ENCODE measurements around the gene GRID2. TPM values are rescaled to one million over a fixed set of nuclear protein-coding genes. Genes with fewer than 3 reads are reported as not detected.
A peak's percentile ranks its signal among the peaks of the same experiment; 100 is the strongest.

GRID2 gene
- total RNA-seq, 1 experiment from 2014 or later = not detected

- Mint-ChIP-seq H3K4me3 (ENCODE audit: unreplicated experiment) (no peak overlapping the region), H3K9me3 (ENCODE audit: unreplicated experiment) (no peaks in the 10 kb centered on the region), H3K4me1 (ENCODE audit: low read depth, unreplicated experiment) (no peaks in the 10 kb centered on the region), H3K27me3 (ENCODE audit: insufficient read depth, unreplicated experiment) (no peaks in the 10 kb centered on the region), H3K27ac (ENCODE audit: unreplicated experiment) (no peak overlapping the region), H3K36me3 (ENCODE audit: insufficient read depth, unreplicated experiment) (no peaks in the 10 kb centered on the region)
- no peak for DNase-seq
- POLR2A ChIA-PET = no interaction called here
- BruUV-seq (replicated peaks) = no TSS peak
- CTCF ChIA-PET = no interaction called here
- Histone ChIP-seq H3K27me3 (replicated peaks; ENCODE audit: control insufficient read depth, insufficient read depth, low read length) (no peaks in the 10 kb centered on the region), H3K36me3 (ENCODE audit: control insufficient read depth, insufficient read depth, low read length) (no peaks in the 10 kb centered on the region), H3K4me3 (ENCODE audit: low read depth, low read length) (no peak overlapping the region), H3K4me1 (no peaks in the 10 kb centered on the region), H3K9me3 (no peaks in the 10 kb centered on the region)
- intact Hi-C loops (cut with micrococcal nuclease; ENCODE audit: unreplicated experiment) = no loop called here
- TF ChIP-seq, protein P1, sequence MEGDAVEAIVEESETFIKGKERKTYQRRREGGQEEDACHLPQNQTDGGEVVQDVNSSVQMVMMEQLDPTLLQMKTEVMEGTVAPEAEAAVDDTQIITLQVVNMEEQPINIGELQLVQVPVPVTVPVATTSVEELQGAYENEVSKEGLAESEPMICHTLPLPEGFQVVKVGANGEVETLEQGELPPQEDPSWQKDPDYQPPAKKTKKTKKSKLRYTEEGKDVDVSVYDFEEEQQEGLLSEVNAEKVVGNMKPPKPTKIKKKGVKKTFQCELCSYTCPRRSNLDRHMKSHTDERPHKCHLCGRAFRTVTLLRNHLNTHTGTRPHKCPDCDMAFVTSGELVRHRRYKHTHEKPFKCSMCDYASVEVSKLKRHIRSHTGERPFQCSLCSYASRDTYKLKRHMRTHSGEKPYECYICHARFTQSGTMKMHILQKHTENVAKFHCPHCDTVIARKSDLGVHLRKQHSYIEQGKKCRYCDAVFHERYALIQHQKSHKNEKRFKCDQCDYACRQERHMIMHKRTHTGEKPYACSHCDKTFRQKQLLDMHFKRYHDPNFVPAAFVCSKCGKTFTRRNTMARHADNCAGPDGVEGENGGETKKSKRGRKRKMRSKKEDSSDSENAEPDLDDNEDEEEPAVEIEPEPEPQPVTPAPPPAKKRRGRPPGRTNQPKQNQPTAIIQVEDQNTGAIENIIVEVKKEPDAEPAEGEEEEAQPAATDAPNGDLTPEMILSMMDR (IDR thresholded peaks at IDR 0.05; ENCODE audit: insufficient read depth in 1 of 2, low read depth in 1 of 2, low read length in 1 of 2, severe bottlenecking in 1 of 2, unreplicated experiment in 1 of 2) = no peak
Observed at GRCh38 chr4:93086356-93086755, 782.6 kb downstream of the GRID2 start.

DNA sequence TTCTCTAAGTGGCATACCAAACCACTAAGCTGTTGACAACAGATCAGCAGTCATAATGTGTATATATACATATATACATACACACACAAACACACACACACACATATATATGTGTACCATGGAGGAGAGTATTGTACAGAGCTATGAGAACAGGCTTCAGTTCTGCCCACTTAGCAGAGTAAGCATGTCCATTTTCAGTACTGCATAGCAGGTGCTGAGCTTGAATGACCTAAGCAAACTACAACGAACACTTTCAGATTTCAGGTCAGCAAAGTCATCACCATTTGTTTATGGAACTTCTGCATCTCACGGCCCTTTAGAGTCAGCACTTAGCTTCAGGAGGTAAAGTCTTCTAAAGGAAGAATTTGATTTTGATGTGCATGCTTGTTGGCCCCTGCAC lies 789.0 kb downstream of the GRID2 start:
- DNase-seq = no peak
- Histone ChIP-seq H3K9me3 (no peaks in the 10 kb centered on the region), H3K36me3 (ENCODE audit: control insufficient read depth, insufficient read depth, low read length) (no peaks in the 10 kb centered on the region), H3K4me3 (ENCODE audit: low read depth, low read length) (no peak overlapping the region), H3K4me1 (no peaks in the 10 kb centered on the region), H3K27me3 (replicated peaks; ENCODE audit: control insufficient read depth, insufficient read depth, low read length) (no peaks in the 10 kb centered on the region)
- H3K4me1 Mint-ChIP-seq (ENCODE audit: low read depth, unreplicated experiment) = no peaks in the 10 kb centered on the region
- BruUV-seq (replicated peaks) = no TSS peak
- ChIA-PET CTCF (no interaction called here), POLR2A (no interaction called here)
- no peak overlapping the region for H3K4me3 Mint-ChIP-seq (ENCODE audit: unreplicated experiment)
- intact Hi-C loops (cut with micrococcal nuclease; ENCODE audit: unreplicated experiment) = no loop called here
- H3K27me3 Mint-ChIP-seq (ENCODE audit: insufficient read depth, unreplicated experiment) = no peaks in the 10 kb centered on the region
- H3K27ac Mint-ChIP-seq (ENCODE audit: unreplicated experiment) = no peak overlapping the region
- TF ChIP-seq, protein P1 (IDR thresholded peaks at IDR 0.05; ENCODE audit: insufficient read depth in 1 of 2, low read depth in 1 of 2, low read length in 1 of 2, severe bottlenecking in 1 of 2, unreplicated experiment in 1 of 2) = no peak
- no peaks in the 10 kb centered on the region for H3K36me3 Mint-ChIP-seq (ENCODE audit: insufficient read depth, unreplicated experiment)
- no peaks in the 10 kb centered on the region for H3K9me3 Mint-ChIP-seq (ENCODE audit: unreplicated experiment)

GRCh38 chr4:93103042-93103441 lies 799.3 kb downstream of the GRID2 start:
- ChIA-PET CTCF (no interaction called here), POLR2A (no interaction called here)
- intact Hi-C loops (cut with micrococcal nuclease; ENCODE audit: unreplicated experiment) = no loop called here
- Histone ChIP-seq H3K36me3 (ENCODE audit: control insufficient read depth, insufficient read depth, low read length) (no peaks in the 10 kb centered on the region), H3K4me3 (ENCODE audit: low read depth, low read length) (no peak overlapping the region), H3K9me3 (no peaks in the 10 kb centered on the region), H3K27me3 (replicated peaks; ENCODE audit: control insufficient read depth, insufficient read depth, low read length) (no peaks in the 10 kb centered on the region), H3K4me1 (no peaks in the 10 kb centered on the region)
- peak in 1 of 2 experiments; percentile 9 for DNase-seq
- Mint-ChIP-seq H3K36me3 (ENCODE audit: insufficient read depth, unreplicated experiment) (no peaks in the 10 kb centered on the region), H3K4me3 (ENCODE audit: unreplicated experiment) (no peak overlapping the region), H3K27ac (ENCODE audit: unreplicated experiment) (no peak overlapping the region), H3K9me3 (ENCODE audit: unreplicated experiment) (no peaks in the 10 kb centered on the region), H3K4me1 (ENCODE audit: low read depth, unreplicated experiment) (no peaks in the 10 kb centered on the region), H3K27me3 (ENCODE audit: insufficient read depth, unreplicated experiment) (no peaks in the 10 kb centered on the region)
- TF ChIP-seq, protein P1 (IDR thresholded peaks at IDR 0.05; ENCODE audit: insufficient read depth in 1 of 2, low read depth in 1 of 2, low read length in 1 of 2, severe bottlenecking in 1 of 2, unreplicated experiment in 1 of 2) = no peak
- BruUV-seq (replicated peaks) = no TSS peak
